ENCODE data around the gene MBOAT2.

The MBOAT2 gene

GRCh38 chr2:8831516-8831915 is 172.0 kb downstream of the MBOAT2 start:
- H3K4me2 ChIP-seq (ENCODE audit: low read length), result no peak overlapping the region
- peaks cover 7% of the 10 kb centered on the region for H3K4me1 ChIP-seq (ENCODE audit: control insufficient read depth, low read length)
- no peak overlapping the region for H3K27ac ChIP-seq (ENCODE audit: low read depth, low read length)
- 0 out of 2 replicates have a peak, but pooled peaks cover 2% of the 10 kb centered on the region for H3K36me3 ChIP-seq (ENCODE audit: control insufficient read depth, low read length)
- H4K20me1 ChIP-seq (ENCODE audit: control insufficient read depth, insufficient read depth, low read depth, low read length), result no peaks in the 10 kb centered on the region
- H3F3A ChIP-seq (ENCODE audit: control insufficient read depth, insufficient read depth), result no peaks in the 10 kb centered on the region
- H3K27me3 ChIP-seq (ENCODE audit: control insufficient read depth, low read length), result no peaks in the 10 kb centered on the region
- no peaks in the 10 kb centered on the region for H3K9me2 ChIP-seq (replicated peaks; ENCODE audit: control insufficient read depth, low read length)
- no peak for TF ChIP-seq EZH2phosphoT487 (IDR thresholded peaks at IDR 0.05; ENCODE audit: borderline replicate concordance, low read length)
- no peak for TF ChIP-seq CTCF (IDR thresholded peaks at IDR 0.05; ENCODE audit: low read depth, low read length, poor library complexity, severe bottlenecking)
- H3K79me2 ChIP-seq (ENCODE audit: control insufficient read depth, low read length), result peaks cover 72% of the 10 kb centered on the region
- H3K9me3 ChIP-seq (ENCODE audit: control insufficient read depth, insufficient read depth, low read length), result no peaks in the 10 kb centered on the region
- H3K4me3 ChIP-seq (ENCODE audit: low read length), result no peak overlapping the region

GRCh38 chr2:8827729-8828128 is 175.8 kb downstream of the MBOAT2 start:
- no peaks in the 10 kb centered on the region for H3K27me3 ChIP-seq (ENCODE audit: control insufficient read depth, low read length)
- H3K4me1 ChIP-seq (ENCODE audit: control insufficient read depth, low read length), result no peaks in the 10 kb centered on the region
- peaks cover 38% of the 10 kb centered on the region for H3K79me2 ChIP-seq (ENCODE audit: control insufficient read depth, low read length)
- H3K27ac ChIP-seq (ENCODE audit: low read depth, low read length), result no peak overlapping the region
- no peaks in the 10 kb centered on the region for H3K9me2 ChIP-seq (replicated peaks; ENCODE audit: control insufficient read depth, low read length)
- TF ChIP-seq EZH2phosphoT487 (IDR thresholded peaks at IDR 0.05; ENCODE audit: borderline replicate concordance, low read length) (no peak), CTCF (IDR thresholded peaks at IDR 0.05; ENCODE audit: low read depth, low read length, poor library complexity, severe bottlenecking) (no peak)
- no peak overlapping the region for H3K4me2 ChIP-seq (ENCODE audit: low read length)
- H4K20me1 ChIP-seq (ENCODE audit: control insufficient read depth, insufficient read depth, low read depth, low read length), result no peaks in the 10 kb centered on the region
- H3F3A ChIP-seq (ENCODE audit: control insufficient read depth, insufficient read depth), result no peaks in the 10 kb centered on the region
- H3K4me3 ChIP-seq (ENCODE audit: low read length), result no peak overlapping the region
- no peaks in the 10 kb centered on the region for H3K9me3 ChIP-seq (ENCODE audit: control insufficient read depth, insufficient read depth, low read length)
- peaks cover 7% of the 10 kb centered on the region; the same call in 1 of the 2 replicates for H3K36me3 ChIP-seq (ENCODE audit: control insufficient read depth, low read length)

- Histone ChIP-seq H3F3A (ENCODE audit: control insufficient read depth, insufficient read depth) (no peaks in the 10 kb centered on the region), H3K4me2 (ENCODE audit: low read length) (no peak overlapping the region), H3K4me3 (ENCODE audit: low read length) (no peak overlapping the region), H3K9me2 (replicated peaks; ENCODE audit: control insufficient read depth, low read length) (no peaks in the 10 kb centered on the region), H3K27ac (ENCODE audit: low read depth, low read length) (no peak overlapping the region), H3K27me3 (ENCODE audit: control insufficient read depth, low read length) (no peaks in the 10 kb centered on the region), H3K79me2 (ENCODE audit: control insufficient read depth, low read length) (no peaks in the 10 kb centered on the region), H4K20me1 (ENCODE audit: control insufficient read depth, insufficient read depth, low read depth, low read length) (no peaks in the 10 kb centered on the region), H3K36me3 (ENCODE audit: control insufficient read depth, low read length) (peaks cover 7% of the 10 kb centered on the region; the same call in 1 of the 2 replicates), H3K9me3 (ENCODE audit: control insufficient read depth, insufficient read depth, low read length) (no peaks in the 10 kb centered on the region), H3K4me1 (ENCODE audit: control insufficient read depth, low read length) (no peaks in the 10 kb centered on the region)
- TF ChIP-seq EZH2phosphoT487 (IDR thresholded peaks at IDR 0.05; ENCODE audit: borderline replicate concordance, low read length), result no peak
- no peak for TF ChIP-seq CTCF (IDR thresholded peaks at IDR 0.05; ENCODE audit: low read depth, low read length, poor library complexity, severe bottlenecking)
Measured at GRCh38 chr2:8822218-8822617, 181.3 kb downstream of the MBOAT2 start.
